Hepatocyte (in vitro differentiated cells): Measurements from ENCODE around the gene PCGF3. TPM values are rescaled to one million over a fixed set of nuclear protein-coding genes. Genes with fewer than 3 reads are reported as not detected.
"Not testable (repeated sequence)": the region's sequence is repeated elsewhere in the genome, so short reads cannot be mapped to it uniquely, and the experiment has no call there.

Source experiments
- DNase-seq: peaks from one replicate; pipeline ENCODE4 v3.0.0-alpha.2; 2016; ENCODE audit warnings: low spot score
- H2AFZ ChIP-seq: fragments of 200-600 bp; sonication (generic); 2 replicates; pipeline ENCODE4 v1.6.0; 2016; ENCODE audit warnings: antibody characterized with exemption, mild to moderate bottlenecking
- H3K27ac ChIP-seq: fragments of 200-600 bp; sonication (generic); 2 replicates; pipeline ENCODE4 v1.5.1; 2016; ENCODE audit warnings: mild to moderate bottlenecking
- H3K27me3 ChIP-seq: fragments of 200-600 bp; sonication (generic); 2 replicates; pipeline ENCODE4 v1.6.1; 2016
- H3K36me3 ChIP-seq: fragments of 200-600 bp; sonication (generic); replicated peaks from 2 replicates; pipeline ENCODE4 v1.5.1; 2016; ENCODE audit warnings: low read depth; ENCODE audit not compliant: insufficient read depth
- H3K4me1 ChIP-seq: fragments of 200-600 bp; sonication (generic); 2 replicates; pipeline ENCODE4 v1.5.1; 2016; ENCODE audit warnings: mild to moderate bottlenecking, moderate library complexity; ENCODE audit not compliant: insufficient read depth
- H3K4me2 ChIP-seq: fragments of 200-600 bp; sonication (generic); 2 replicates; pipeline ENCODE4 v1.6.0; 2016
- H3K4me3 ChIP-seq: fragments of 200-600 bp; sonication (generic); 2 replicates; pipeline ENCODE4 v1.5.1; 2016; ENCODE audit warnings: mild to moderate bottlenecking
- H3K79me2 ChIP-seq: fragments of 200-600 bp; sonication (generic); 2 replicates; pipeline ENCODE4 v1.6.0; 2017; ENCODE audit warnings: mild to moderate bottlenecking
- H3K9me2 ChIP-seq: fragments of 200-600 bp; sonication (generic); replicated peaks from 2 replicates; pipeline ENCODE4 v1.6.0; 2017; ENCODE audit warnings: mild to moderate bottlenecking; ENCODE audit not compliant: insufficient read depth
- H3K9me3 ChIP-seq: fragments of 200-600 bp; sonication (generic); 2 replicates; pipeline ENCODE4 v1.5.1; 2016; ENCODE audit warnings: low read depth, mild to moderate bottlenecking
- H4K20me1 ChIP-seq: fragments of 200-600 bp; sonication (generic); 2 replicates; pipeline ENCODE4 v1.6.0; 2016; ENCODE audit warnings: mild to moderate bottlenecking; ENCODE audit not compliant: insufficient read depth, poor library complexity, severe bottlenecking
- EZH2 ChIP-seq: fragments of 200-600 bp; sonication (generic); IDR thresholded peaks from 2 replicates; pipeline ENCODE4 v1.6.1; 2016; ENCODE audit warnings: antibody characterized with exemption, mild to moderate bottlenecking, borderline replicate concordance
- EZH2phosphoT487 ChIP-seq: fragments of 200-600 bp; sonication (generic); IDR thresholded peaks from one replicate; pipeline ENCODE4 v1.6.1; 2018; ENCODE audit warnings: antibody characterized with exemption, mild to moderate bottlenecking, low read depth, moderate library complexity; ENCODE audit not compliant: unreplicated experiment, severe bottlenecking
- WGBS: methylation state at CpG from one replicate; pipeline ENCODE4 v1.1.6; 2016; ENCODE audit warnings: low lambda C conversion rate; ENCODE audit errors: missing lambda C conversion rate; 5-methylcytosine and 5-hydroxymethylcytosine counted together
- polyA plus RNA-seq: library from polyadenylated mRNA; unstranded; fragments of >200 nt; fragmentation: Nextera tagmentation; extraction: Ambion mirVana; gene quantifications from 2 replicates; pipeline ENCODE4 v1.2.1, GENCODE V29; 2016
- total RNA-seq: library from RNA; depleted of rRNA; stranded (reverse); fragments of >200 nt; gene quantifications from 2 replicates; pipeline ENCODE4 v1.2.3, GENCODE V29; 2014
- TF ChIP-seq, protein P1 (sequence below): fragments of 200-600 bp; sonication (generic); IDR thresholded peaks from 2 replicates; pipeline ENCODE4 v1.5.1; 2016; ENCODE audit warnings: antibody characterized with exemption, mild to moderate bottlenecking; ENCODE audit not compliant: poor library complexity

The PCGF3 gene
- total and polyA plus RNA-seq, 2 experiments from 2014 or later: 21.8 to 43.5 TPM

DNA sequence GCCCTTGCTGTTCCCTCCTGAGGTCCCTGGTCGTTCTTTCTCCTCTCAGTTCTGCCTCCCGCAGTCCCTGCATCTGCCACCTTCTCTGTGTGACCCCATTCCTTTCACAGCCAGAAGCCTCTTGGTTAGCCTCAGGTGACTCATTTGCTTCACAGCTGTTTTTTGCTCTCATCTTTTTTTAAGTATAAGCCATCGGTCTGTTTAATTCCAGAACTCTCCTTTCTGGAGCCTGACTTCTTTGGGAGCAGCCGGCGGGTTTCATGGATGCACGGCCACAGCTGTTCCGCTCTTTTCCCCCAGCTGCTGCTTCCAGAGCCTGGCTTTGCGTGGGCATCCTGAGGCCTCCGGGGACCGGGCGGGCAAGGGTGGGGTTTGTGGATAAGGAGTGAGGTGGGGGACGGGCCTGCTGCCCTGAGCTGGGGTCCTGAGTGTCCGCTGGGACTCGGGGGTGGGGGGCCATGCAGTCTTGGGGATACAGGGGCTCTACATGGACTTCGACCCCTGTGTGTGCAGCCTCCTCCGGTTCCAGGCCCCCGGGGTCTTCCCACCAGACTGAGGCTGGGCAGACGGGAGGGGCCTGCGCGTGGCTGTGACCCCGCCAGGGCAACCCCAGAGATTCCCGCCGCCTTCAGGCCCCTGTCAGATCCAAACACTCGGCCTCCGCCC lies 46.7 kb downstream of the PCGF3 start:
- no peaks in the 10 kb centered on the region for H3K27me3 ChIP-seq
- no peak overlapping the region for H3K27ac ChIP-seq
- H3K9me3 ChIP-seq: no peaks in the 10 kb centered on the region
- no peak for DNase-seq
- TF ChIP-seq EZH2phosphoT487 (no peak), EZH2 (no peak)
- TF ChIP-seq, protein P1, sequence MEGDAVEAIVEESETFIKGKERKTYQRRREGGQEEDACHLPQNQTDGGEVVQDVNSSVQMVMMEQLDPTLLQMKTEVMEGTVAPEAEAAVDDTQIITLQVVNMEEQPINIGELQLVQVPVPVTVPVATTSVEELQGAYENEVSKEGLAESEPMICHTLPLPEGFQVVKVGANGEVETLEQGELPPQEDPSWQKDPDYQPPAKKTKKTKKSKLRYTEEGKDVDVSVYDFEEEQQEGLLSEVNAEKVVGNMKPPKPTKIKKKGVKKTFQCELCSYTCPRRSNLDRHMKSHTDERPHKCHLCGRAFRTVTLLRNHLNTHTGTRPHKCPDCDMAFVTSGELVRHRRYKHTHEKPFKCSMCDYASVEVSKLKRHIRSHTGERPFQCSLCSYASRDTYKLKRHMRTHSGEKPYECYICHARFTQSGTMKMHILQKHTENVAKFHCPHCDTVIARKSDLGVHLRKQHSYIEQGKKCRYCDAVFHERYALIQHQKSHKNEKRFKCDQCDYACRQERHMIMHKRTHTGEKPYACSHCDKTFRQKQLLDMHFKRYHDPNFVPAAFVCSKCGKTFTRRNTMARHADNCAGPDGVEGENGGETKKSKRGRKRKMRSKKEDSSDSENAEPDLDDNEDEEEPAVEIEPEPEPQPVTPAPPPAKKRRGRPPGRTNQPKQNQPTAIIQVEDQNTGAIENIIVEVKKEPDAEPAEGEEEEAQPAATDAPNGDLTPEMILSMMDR: no peak
- H3K9me2 ChIP-seq: no peaks in the 10 kb centered on the region
- 98% methylated on average over 20 of the region's 25 CpGs for WGBS
- peaks cover 39% of the 10 kb centered on the region for H4K20me1 ChIP-seq
- H3K4me1 ChIP-seq: no peaks in the 10 kb centered on the region
- peaks cover 46% of the 10 kb centered on the region for H3K79me2 ChIP-seq
- H3K4me2 ChIP-seq: no peak overlapping the region
- no peaks in the 10 kb centered on the region for H3K36me3 ChIP-seq
- H2AFZ ChIP-seq: no peak overlapping the region
- H3K4me3 ChIP-seq: no peak overlapping the region

DNA sequence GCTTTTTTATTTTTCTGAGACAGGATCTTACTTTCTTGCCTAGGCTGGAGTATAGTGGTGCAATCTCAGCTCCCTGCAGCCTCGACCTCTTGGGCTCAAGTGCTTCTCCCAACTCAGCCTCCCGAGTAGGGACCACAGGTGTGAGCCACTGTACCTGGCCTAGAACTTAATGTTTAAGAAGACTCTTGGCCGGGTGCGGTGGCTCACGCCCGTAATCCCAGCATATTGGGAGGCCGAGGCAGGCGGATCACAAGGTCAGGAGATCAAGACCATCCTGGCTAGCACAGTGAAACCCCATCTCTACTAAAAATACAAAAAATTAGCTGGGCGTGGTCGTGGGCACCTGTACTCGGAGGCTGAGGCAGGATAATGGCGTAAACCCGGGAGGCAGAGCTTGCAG lies 47.6 kb downstream of the PCGF3 start:
- Histone ChIP-seq H4K20me1 (peaks cover 39% of the 10 kb centered on the region), H3K79me2 (peaks cover 46% of the 10 kb centered on the region)
- H2AFZ ChIP-seq, DNase-seq, H3K36me3 ChIP-seq, H3K4me2 ChIP-seq, H3K4me1 ChIP-seq, H3K27me3 ChIP-seq, H3K9me2 ChIP-seq, H3K27ac ChIP-seq, H3K9me3 ChIP-seq, H3K4me3 ChIP-seq: not testable (repeated sequence)
- WGBS: 97% methylated on average over 13 of the region's 13 CpGs

DNA sequence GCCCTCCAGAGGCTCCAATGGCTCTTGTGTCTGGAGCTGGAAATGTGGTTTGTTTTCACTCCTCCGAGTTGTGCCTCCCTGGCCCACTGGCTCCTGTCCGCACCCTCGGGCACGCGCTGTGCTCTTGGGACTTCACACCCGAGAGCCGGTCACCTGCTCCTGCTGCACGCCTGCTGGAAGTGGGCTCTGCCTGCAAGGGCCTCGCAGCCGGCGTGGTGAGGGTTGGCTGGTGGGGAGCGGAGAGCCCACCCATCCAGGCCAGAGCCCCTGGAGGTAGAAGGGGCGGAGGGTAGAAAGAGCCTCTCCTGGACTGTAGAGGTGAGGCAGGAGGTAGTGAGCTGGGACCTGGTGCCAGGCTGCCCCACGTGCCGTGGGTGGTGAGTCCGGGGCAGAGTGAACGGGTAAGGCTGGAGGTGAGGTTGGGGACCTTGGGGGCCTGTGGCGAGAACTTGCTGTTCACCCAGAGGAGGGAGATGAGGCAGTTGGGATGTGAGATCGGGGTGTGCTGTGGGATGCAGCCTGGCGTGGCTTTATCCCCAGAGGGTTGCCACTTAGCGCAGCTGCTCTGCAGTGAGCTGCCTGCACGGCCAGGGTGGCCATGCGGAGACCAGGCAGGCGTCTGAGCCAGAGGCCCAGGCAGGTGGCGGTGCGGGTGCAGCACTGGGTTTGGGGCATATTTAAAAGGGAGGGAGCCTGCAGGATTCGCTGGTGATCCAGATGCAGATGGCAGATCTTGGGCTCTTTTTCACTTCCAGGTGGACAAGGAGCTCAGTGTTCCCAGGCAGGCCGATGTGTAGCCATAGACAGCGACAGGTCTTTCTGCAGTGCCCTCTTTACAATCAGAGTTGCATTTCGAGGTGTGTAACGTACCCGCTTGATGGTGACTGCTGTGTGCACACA lies 48.8 kb downstream of the PCGF3 start:
- TF ChIP-seq EZH2: no peak
- TF ChIP-seq EZH2phosphoT487: no peak
- TF ChIP-seq, protein P1: no peak
- Histone ChIP-seq H3K36me3 (no peaks in the 10 kb centered on the region), H3K4me1 (no peaks in the 10 kb centered on the region), H2AFZ (no peak overlapping the region), H3K9me2 (no peaks in the 10 kb centered on the region), H3K9me3 (no peaks in the 10 kb centered on the region), H3K4me3 (no peak overlapping the region), H4K20me1 (peaks cover 39% of the 10 kb centered on the region), H3K27ac (no peak overlapping the region), H3K4me2 (no peak overlapping the region), H3K27me3 (no peaks in the 10 kb centered on the region), H3K79me2 (peaks cover 35% of the 10 kb centered on the region)
- no peak for DNase-seq
- WGBS: 97% methylated on average over 32 of the region's 32 CpGs

GRCh38 chr4:757111-757510 lies 51.5 kb downstream of the PCGF3 start:
- H2AFZ ChIP-seq: no peak overlapping the region
- no peaks in the 10 kb centered on the region for H3K9me2 ChIP-seq
- H3K36me3 ChIP-seq: no peaks in the 10 kb centered on the region
- H3K9me3 ChIP-seq: no peaks in the 10 kb centered on the region
- 96% methylated on average over 20 of the region's 20 CpGs for WGBS
- no peaks in the 10 kb centered on the region for H3K27me3 ChIP-seq
- no peak overlapping the region for H3K4me2 ChIP-seq
- H3K4me3 ChIP-seq: no peak overlapping the region
- no peak overlapping the region for H3K27ac ChIP-seq
- no peak for DNase-seq
- H4K20me1 ChIP-seq: peaks cover 19% of the 10 kb centered on the region
- no peak for TF ChIP-seq EZH2
- TF ChIP-seq, protein P1: no peak
- peaks cover 23% of the 10 kb centered on the region for H3K79me2 ChIP-seq
- no peaks in the 10 kb centered on the region for H3K4me1 ChIP-seq

DNA sequence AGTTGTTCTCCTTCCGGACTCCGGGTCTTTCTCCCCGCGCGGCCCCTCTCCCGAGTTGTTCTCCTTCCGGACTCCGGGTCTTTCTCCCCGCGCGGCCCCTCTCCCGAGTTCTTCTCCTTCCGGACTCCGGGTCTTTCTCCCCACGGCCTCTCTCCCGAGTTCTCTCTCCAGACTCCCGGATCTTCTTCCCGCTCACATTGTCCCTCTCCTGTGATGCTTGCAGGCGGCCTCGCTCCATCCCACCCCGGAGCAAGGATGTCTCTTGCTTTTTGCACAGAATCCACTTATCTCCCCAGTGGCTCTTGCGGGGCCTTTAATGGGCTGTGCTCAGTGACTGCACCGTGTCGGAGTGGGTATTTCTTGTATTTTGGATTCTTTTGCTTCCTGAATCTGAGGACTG lies 54.2 kb downstream of the PCGF3 start:
- H3K9me3 ChIP-seq, H3K27ac ChIP-seq, H3K4me2 ChIP-seq, H3K4me1 ChIP-seq, DNase-seq, H3K27me3 ChIP-seq, H3K36me3 ChIP-seq, H3K9me2 ChIP-seq, H3K4me3 ChIP-seq, H2AFZ ChIP-seq: not testable (repeated sequence)
- H4K20me1 ChIP-seq: peaks cover 11% of the 10 kb centered on the region
- peaks cover 19% of the 10 kb centered on the region for H3K79me2 ChIP-seq
- 79% methylated on average over 18 of the region's 24 CpGs for WGBS
